ENCODE data around the gene LTBR.
A peak's percentile ranks its signal among the peaks of the same experiment; 100 is the strongest.

The LTBR gene

GRCh38 chr12:6383572-6384498 lies at the start of gene LTBR:
Gene LTBR, plus strand, starts transcription at chr12:6384162. Its CDS starts 197 bp downstream, at chr12:6384359.
- peaks cover 18% of the 10 kb centered on the region for H3K4me1 ChIP-seq
- H3K4me3 ChIP-seq (ENCODE audit: low read depth, low read length), result peak within 1 kb of the TSS; percentile 84
- peak within 1 kb of the TSS; percentile 79 for H2AFZ ChIP-seq
- peaks cover 5% of the 10 kb centered on the region for H3K79me2 ChIP-seq
- peak; percentile 34 for TF ChIP-seq CTCF (IDR thresholded peaks at IDR 0.05)
- peak within 1 kb of the TSS; percentile 93 for H3K27ac ChIP-seq
- peak within 1 kb of the TSS; percentile 91 for H3K4me2 ChIP-seq (ENCODE audit: low read length)
- H3K27me3 ChIP-seq (ENCODE audit: control insufficient read depth, insufficient read depth, low read length), result no peaks in the 10 kb centered on the region
- H3K9ac ChIP-seq, result peak within 1 kb of the TSS; percentile 84
- no peaks in the 10 kb centered on the region for H3K36me3 ChIP-seq (ENCODE audit: control insufficient read depth, insufficient read depth, low read length)
- no peaks in the 10 kb centered on the region for H3K9me3 ChIP-seq (ENCODE audit: control insufficient read depth, low read length)

GRCh38 chr12:6334359-6334758 lies 49.6 kb upstream of the LTBR start:
- peaks cover 41% of the 10 kb centered on the region for H3K4me1 ChIP-seq
- no peak overlapping the region for H3K9ac ChIP-seq

GRCh38 chr12:6334940-6335450 lies 49.0 kb upstream of the LTBR start:
- Histone ChIP-seq H3K27me3 (ENCODE audit: control insufficient read depth, insufficient read depth, low read length) (no peaks in the 10 kb centered on the region), H3K4me1 (peaks cover 47% of the 10 kb centered on the region), H3K9ac (no peak overlapping the region), H3K9me3 (ENCODE audit: control insufficient read depth, low read length) (no peaks in the 10 kb centered on the region), H3K4me2 (ENCODE audit: low read length) (peak overlapping the region; percentile 72), H3K36me3 (ENCODE audit: control insufficient read depth, insufficient read depth, low read length) (no peaks in the 10 kb centered on the region), H3K27ac (peak overlapping the region; percentile 99), H3K79me2 (peaks cover 59% of the 10 kb centered on the region), H3K4me3 (ENCODE audit: low read depth, low read length) (peak overlapping the region; percentile 44), H2AFZ (no peak overlapping the region)
- TF ChIP-seq CTCF (IDR thresholded peaks at IDR 0.05), result no peak

More at GRCh38 chr12:6334359-6334758, 49.6 kb upstream of the LTBR start:
- Histone ChIP-seq H3K4me2 (ENCODE audit: low read length) (no peak overlapping the region), H3K27me3 (ENCODE audit: control insufficient read depth, insufficient read depth, low read length) (no peaks in the 10 kb centered on the region), H3K4me3 (ENCODE audit: low read depth, low read length) (no peak overlapping the region), H3K36me3 (ENCODE audit: control insufficient read depth, insufficient read depth, low read length) (no peaks in the 10 kb centered on the region), H3K27ac (peak overlapping the region; percentile 99), H2AFZ (no peak overlapping the region), H3K9me3 (ENCODE audit: control insufficient read depth, low read length) (no peaks in the 10 kb centered on the region), H3K79me2 (peaks cover 62% of the 10 kb centered on the region)
- no peak for TF ChIP-seq CTCF (IDR thresholded peaks at IDR 0.05)

- Histone ChIP-seq H3K4me1 (peaks cover 49% of the 10 kb centered on the region), H3K9me3 (ENCODE audit: control insufficient read depth, low read length) (no peaks in the 10 kb centered on the region), H3K27ac (peak overlapping the region; percentile 99), H3K9ac (no peak overlapping the region), H3K27me3 (ENCODE audit: control insufficient read depth, insufficient read depth, low read length) (no peaks in the 10 kb centered on the region), H3K4me2 (ENCODE audit: low read length) (peak overlapping the region; percentile 72), H3K4me3 (ENCODE audit: low read depth, low read length) (peak overlapping the region; percentile 44), H3K36me3 (ENCODE audit: control insufficient read depth, insufficient read depth, low read length) (no peaks in the 10 kb centered on the region), H2AFZ (peak overlapping the region; percentile 20), H3K79me2 (peaks cover 61% of the 10 kb centered on the region)
- TF ChIP-seq CTCF (IDR thresholded peaks at IDR 0.05), result peak; percentile 54
These were observed 48.4 kb upstream of the LTBR start for GRCh38 chr12:6335451-6336078.

Measured in parathyroid adenoma (tissue), 2 donors.